NB4 (cell line): ENCODE results near the gene ENO2.

Experiments
- CTCF ChIP-seq: IDR thresholded peaks from one replicate; pipeline ENCODE4 v1.5.1; 2012; ENCODE audit warnings: low read depth, low read length
- MYC ChIP-seq: IDR thresholded peaks from 2 replicates; pipeline ENCODE4 v1.6.1; 2011; ENCODE audit warnings: low read depth, low read length

GRCh38 chr12:6938353-6939190, 24.2 kb downstream of the ENO2 start:
- TF ChIP-seq CTCF (no peak), MYC (no peak)
